HepG2 (cell line): ENCODE data around the gene PDE4D. TPM values are rescaled to one million over a fixed set of nuclear protein-coding genes. Genes with fewer than 3 reads are reported as not detected.
A peak's percentile ranks its signal among the peaks of the same experiment; 100 is the strongest.

Experiments used
- GLI4 ChIP-seq: sonication (generic); formaldehyde crosslinking; IDR thresholded peaks from 2 replicates; pipeline ENCODE4 v1.5.1; 2020; ENCODE audit warnings: missing genetic modification reagents, mild to moderate bottlenecking, moderate library complexity, borderline replicate concordance
- HOXA5 ChIP-seq: sonication (generic); formaldehyde crosslinking; IDR thresholded peaks from 2 replicates; pipeline ENCODE4 v1.4.0; 2020; ENCODE audit warnings: missing genetic modification reagents
- KAT8 ChIP-seq: IDR thresholded peaks from 2 replicates; pipeline ENCODE4 v1.6.1; 2016; ENCODE audit warnings: missing genetic modification reagents, missing compliant biosample characterization
- KLF16 ChIP-seq, 2 experiments: sonication (generic) in 1 of 2; formaldehyde crosslinking in 1 of 2; IDR thresholded peaks; 2 replicates each; pipeline versions ENCODE4 v1.6.1 to v1.8.0; 2016 to 2023; ENCODE audit warnings: missing genetic modification reagents in 2 of 2, missing compliant biosample characterization in 1 of 2
- NCOA5 ChIP-seq: sonication (generic); formaldehyde crosslinking; IDR thresholded peaks from 2 replicates; pipeline ENCODE4 v1.4.0; 2020; ENCODE audit warnings: missing genetic modification reagents
- SP1 ChIP-seq, 2 experiments: fragments of 450-650 bp in 1 of 2; sonication (generic) in 1 of 2; formaldehyde crosslinking in 1 of 2; IDR thresholded peaks; 2 replicates each; pipeline versions ENCODE4 v1.4.0 to v1.6.1; 2016 to 2020; ENCODE audit warnings: missing genetic modification reagents in 1 of 2
- TAF1 ChIP-seq: sonication (generic); formaldehyde crosslinking; IDR thresholded peaks from 2 replicates; pipeline ENCODE4 v1.4.0; 2020; ENCODE audit warnings: missing genetic modification reagents
- TSC22D2 ChIP-seq: sonication (generic); formaldehyde crosslinking; IDR thresholded peaks from 2 replicates; pipeline ENCODE4 v1.5.1; 2020; ENCODE audit warnings: missing genetic modification reagents, mild to moderate bottlenecking, borderline replicate concordance
- ZBTB8A ChIP-seq: sonication (generic); formaldehyde crosslinking; IDR thresholded peaks from 2 replicates; pipeline ENCODE4 v1.4.0; 2020; ENCODE audit warnings: mild to moderate bottlenecking, low read depth, missing genetic modification reagents, borderline replicate concordance
- ZNF253 ChIP-seq: sonication (generic); formaldehyde crosslinking; IDR thresholded peaks from 2 replicates; pipeline ENCODE4 v1.8.0; 2022; ENCODE audit warnings: mild to moderate bottlenecking, missing genetic modification reagents, borderline replicate concordance
- ZNF768 ChIP-seq: sonication (generic); formaldehyde crosslinking; IDR thresholded peaks from 2 replicates; pipeline ENCODE4 v1.4.0; 2020; ENCODE audit warnings: missing genetic modification reagents
- ZNF782 ChIP-seq: sonication (generic); formaldehyde crosslinking; IDR thresholded peaks from 2 replicates; pipeline ENCODE4 v1.4.0; 2020; ENCODE audit warnings: missing genetic modification reagents, mild to moderate bottlenecking, borderline replicate concordance
- polyA plus RNA-seq, 8 experiments: library from polyadenylated mRNA; depleted of rRNA in 3 of 8; stranded (reverse) in 7 of 8; unstranded in 1 of 8; fragments of >200 nt; fragmentation: Illumina TruSeq in 4 of 8; extraction: Trizol in 4 of 8; gene quantifications; 2 replicates each; pipeline versions ENCODE4 v1.2.1 to v1.2.3, GENCODE V29; 2011 to 2016; ENCODE audit warnings: low read depth in 4 of 8, missing spikeins in 1 of 8, mixed read lengths in 1 of 8; ENCODE audit not compliant: insufficient read depth in 1 of 8
- total RNA-seq, 5 experiments: library from RNA; depleted of rRNA; stranded (reverse); fragments of >200 nt; fragmentation: Illumina TruSeq; extraction: Trizol; gene quantifications; 2 replicates each; pipeline ENCODE4 v1.2.3, GENCODE V29; 2016; ENCODE audit warnings: low read depth in 1 of 5
- TF ChIP-seq, protein P1 (sequence below): sonication (generic); IDR thresholded peaks from 2 replicates; pipeline ENCODE4 v1.6.1; 2016; ENCODE audit warnings: low read depth, borderline replicate concordance
- TF ChIP-seq, protein P2 (sequence below): sonication (generic); formaldehyde crosslinking; IDR thresholded peaks from 2 replicates; pipeline ENCODE4 v1.4.0; 2020; ENCODE audit warnings: missing genetic modification reagents
- TF ChIP-seq, protein P3 (sequence below): sonication (generic); formaldehyde crosslinking; conservative IDR thresholded peaks from 2 replicates; pipeline ENCODE4 v1.8.1; 2023; ENCODE audit warnings: missing genetic modification reagents
- TF ChIP-seq, protein P4 (sequence below): sonication (generic); formaldehyde crosslinking; IDR thresholded peaks from 2 replicates; pipeline ENCODE4 v1.4.0; 2020; ENCODE audit warnings: missing genetic modification reagents
- TF ChIP-seq, protein P5 (sequence below), 2 experiments: sonication (generic) in 1 of 2; formaldehyde crosslinking in 1 of 2; IDR thresholded peaks; 2 replicates each; pipeline versions ENCODE4 v1.4.0 to v1.6.1; 2018 to 2020; ENCODE audit warnings: missing genetic modification reagents in 2 of 2, borderline replicate concordance in 1 of 2, low read depth in 1 of 2, mild to moderate bottlenecking in 1 of 2, missing biosample characterization in 1 of 2
- TF ChIP-seq, protein P6 (sequence below): sonication (generic); formaldehyde crosslinking; IDR thresholded peaks from 2 replicates; pipeline ENCODE4 v1.4.0; 2020; ENCODE audit warnings: missing genetic modification reagents, borderline replicate concordance
- TF ChIP-seq, protein P7 (sequence below): IDR thresholded peaks from 2 replicates; pipeline ENCODE4 v1.6.1; 2016; ENCODE audit warnings: low read depth

Gene PDE4D
- total and polyA plus RNA-seq, 2 of the 13 experiments (the other 11 are each of a cell fraction or from before 2014, with no cell fraction given): 7.0 to 12.2 TPM

DNA sequence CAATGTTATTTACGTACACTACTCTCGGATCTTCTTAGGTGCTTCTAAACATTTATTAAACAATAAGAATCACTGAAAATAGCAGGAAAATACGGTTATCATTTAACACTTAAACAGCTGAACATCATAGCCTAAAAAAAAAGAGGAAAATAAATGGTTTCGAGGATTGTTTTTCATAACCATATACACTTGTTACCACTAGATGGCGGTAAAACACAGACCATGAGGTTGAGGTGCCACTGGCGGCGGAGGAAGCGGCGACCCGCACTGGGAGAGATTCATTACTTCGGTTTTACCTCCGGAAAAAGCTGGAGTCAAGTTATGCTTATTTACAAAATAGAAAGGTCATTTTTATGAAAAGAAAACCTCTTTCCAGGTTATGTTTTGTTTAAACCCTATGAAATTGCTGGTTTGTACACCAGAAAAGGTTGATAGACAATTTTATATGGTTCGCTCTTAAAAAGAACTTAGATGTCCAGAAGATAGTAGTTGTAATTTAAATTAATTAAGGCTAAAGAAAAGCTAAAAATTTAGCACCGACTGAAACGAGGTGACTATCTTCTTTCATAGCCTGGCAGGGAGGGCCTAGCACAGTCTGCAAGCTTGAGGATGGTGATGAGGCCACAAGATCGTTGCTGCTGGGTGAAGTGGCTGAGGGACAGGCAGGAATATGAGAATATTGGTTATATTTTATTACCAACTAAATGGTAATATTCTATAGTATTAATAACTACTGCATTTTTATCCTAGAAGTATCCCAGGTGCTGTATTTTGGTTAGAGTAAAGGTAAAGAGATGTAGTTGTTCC lies 704.9 kb downstream of the PDE4D start (continued):
- TF ChIP-seq TSC22D2 (CRISPR knock-in tag): no peak
- TF ChIP-seq, protein P1, sequence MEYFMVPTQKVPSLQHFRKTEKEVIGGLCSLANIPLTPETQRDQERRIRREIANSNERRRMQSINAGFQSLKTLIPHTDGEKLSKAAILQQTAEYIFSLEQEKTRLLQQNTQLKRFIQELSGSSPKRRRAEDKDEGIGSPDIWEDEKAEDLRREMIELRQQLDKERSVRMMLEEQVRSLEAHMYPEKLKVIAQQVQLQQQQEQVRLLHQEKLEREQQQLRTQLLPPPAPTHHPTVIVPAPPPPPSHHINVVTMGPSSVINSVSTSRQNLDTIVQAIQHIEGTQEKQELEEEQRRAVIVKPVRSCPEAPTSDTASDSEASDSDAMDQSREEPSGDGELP: no peak
- TF ChIP-seq ZNF782 (CRISPR knock-in tag): no peak
- TF ChIP-seq TAF1 (CRISPR knock-in tag): no peak
- TF ChIP-seq HOXA5 (CRISPR knock-in tag): no peak
- no peak for TF ChIP-seq KLF16 (CRISPR knock-in tag; IDR thresholded peaks at IDR 0.05)
- TF ChIP-seq, protein P2, sequence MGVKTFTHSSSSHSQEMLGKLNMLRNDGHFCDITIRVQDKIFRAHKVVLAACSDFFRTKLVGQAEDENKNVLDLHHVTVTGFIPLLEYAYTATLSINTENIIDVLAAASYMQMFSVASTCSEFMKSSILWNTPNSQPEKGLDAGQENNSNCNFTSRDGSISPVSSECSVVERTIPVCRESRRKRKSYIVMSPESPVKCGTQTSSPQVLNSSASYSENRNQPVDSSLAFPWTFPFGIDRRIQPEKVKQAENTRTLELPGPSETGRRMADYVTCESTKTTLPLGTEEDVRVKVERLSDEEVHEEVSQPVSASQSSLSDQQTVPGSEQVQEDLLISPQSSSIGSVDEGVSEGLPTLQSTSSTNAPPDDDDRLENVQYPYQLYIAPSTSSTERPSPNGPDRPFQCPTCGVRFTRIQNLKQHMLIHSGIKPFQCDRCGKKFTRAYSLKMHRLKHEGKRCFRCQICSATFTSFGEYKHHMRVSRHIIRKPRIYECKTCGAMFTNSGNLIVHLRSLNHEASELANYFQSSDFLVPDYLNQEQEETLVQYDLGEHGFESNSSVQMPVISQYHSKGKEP (CRISPR knock-in tag): no peak
- TF ChIP-seq ZNF768 (CRISPR knock-in tag): no peak
- no peak for TF ChIP-seq NCOA5
- TF ChIP-seq, protein P3, sequence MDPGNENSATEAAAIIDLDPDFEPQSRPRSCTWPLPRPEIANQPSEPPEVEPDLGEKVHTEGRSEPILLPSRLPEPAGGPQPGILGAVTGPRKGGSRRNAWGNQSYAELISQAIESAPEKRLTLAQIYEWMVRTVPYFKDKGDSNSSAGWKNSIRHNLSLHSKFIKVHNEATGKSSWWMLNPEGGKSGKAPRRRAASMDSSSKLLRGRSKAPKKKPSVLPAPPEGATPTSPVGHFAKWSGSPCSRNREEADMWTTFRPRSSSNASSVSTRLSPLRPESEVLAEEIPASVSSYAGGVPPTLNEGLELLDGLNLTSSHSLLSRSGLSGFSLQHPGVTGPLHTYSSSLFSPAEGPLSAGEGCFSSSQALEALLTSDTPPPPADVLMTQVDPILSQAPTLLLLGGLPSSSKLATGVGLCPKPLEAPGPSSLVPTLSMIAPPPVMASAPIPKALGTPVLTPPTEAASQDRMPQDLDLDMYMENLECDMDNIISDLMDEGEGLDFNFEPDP (CRISPR knock-in tag): no peak
- TF ChIP-seq, protein P4, sequence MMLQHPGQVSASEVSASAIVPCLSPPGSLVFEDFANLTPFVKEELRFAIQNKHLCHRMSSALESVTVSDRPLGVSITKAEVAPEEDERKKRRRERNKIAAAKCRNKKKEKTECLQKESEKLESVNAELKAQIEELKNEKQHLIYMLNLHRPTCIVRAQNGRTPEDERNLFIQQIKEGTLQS (CRISPR knock-in tag): no peak
- TF ChIP-seq, protein P5, sequence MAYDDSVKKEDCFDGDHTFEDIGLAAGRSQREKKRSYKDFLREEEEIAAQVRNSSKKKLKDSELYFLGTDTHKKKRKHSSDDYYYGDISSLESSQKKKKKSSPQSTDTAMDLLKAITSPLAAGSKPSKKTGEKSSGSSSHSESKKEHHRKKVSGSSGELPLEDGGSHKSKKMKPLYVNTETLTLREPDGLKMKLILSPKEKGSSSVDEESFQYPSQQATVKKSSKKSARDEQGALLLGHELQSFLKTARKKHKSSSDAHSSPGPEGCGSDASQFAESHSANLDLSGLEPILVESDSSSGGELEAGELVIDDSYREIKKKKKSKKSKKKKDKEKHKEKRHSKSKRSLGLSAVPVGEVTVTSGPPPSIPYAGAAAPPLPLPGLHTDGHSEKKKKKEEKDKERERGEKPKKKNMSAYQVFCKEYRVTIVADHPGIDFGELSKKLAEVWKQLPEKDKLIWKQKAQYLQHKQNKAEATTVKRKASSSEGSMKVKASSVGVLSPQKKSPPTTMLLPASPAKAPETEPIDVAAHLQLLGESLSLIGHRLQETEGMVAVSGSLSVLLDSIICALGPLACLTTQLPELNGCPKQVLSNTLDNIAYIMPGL (CRISPR knock-in tag; IDR thresholded peaks at IDR 0.05; ENCODE audit: borderline replicate concordance in 1 of 2, low read depth in 1 of 2): peak; percentile 52 to 57; a peak in 2 of 4 replicates
- TF ChIP-seq, protein P6, sequence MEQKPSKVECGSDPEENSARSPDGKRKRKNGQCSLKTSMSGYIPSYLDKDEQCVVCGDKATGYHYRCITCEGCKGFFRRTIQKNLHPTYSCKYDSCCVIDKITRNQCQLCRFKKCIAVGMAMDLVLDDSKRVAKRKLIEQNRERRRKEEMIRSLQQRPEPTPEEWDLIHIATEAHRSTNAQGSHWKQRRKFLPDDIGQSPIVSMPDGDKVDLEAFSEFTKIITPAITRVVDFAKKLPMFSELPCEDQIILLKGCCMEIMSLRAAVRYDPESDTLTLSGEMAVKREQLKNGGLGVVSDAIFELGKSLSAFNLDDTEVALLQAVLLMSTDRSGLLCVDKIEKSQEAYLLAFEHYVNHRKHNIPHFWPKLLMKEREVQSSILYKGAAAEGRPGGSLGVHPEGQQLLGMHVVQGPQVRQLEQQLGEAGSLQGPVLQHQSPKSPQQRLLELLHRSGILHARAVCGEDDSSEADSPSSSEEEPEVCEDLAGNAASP: no peak
- TF ChIP-seq, protein P7, sequence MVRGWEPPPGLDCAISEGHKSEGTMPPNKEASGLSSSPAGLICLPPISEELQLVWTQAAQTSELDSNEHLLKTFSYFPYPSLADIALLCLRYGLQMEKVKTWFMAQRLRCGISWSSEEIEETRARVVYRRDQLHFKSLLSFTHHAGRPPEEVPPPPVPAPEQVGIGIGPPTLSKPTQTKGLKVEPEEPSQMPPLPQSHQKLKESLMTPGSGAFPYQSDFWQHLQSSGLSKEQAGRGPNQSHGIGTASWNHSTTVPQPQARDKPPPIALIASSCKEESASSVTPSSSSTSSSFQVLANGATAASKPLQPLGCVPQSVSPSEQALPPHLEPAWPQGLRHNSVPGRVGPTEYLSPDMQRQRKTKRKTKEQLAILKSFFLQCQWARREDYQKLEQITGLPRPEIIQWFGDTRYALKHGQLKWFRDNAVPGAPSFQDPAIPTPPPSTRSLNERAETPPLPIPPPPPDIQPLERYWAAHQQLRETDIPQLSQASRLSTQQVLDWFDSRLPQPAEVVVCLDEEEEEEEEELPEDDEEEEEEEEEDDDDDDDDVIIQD (CRISPR knock-in tag): 0 out of 2 replicates have a peak, but pooled peaks have one; percentile 45
- TF ChIP-seq SP1 (IDR thresholded peaks at IDR 0.05): no peak
- no peak for TF ChIP-seq SP1 (CRISPR knock-in tag; IDR thresholded peaks at IDR 0.05)
- no peak for TF ChIP-seq GLI4 (CRISPR knock-in tag)
- TF ChIP-seq KAT8 (CRISPR knock-in tag): peak; percentile 45; the same call in 1 of the 2 replicates
- TF ChIP-seq ZBTB8A (CRISPR knock-in tag): no peak
- no peak for TF ChIP-seq ZNF253 (CRISPR knock-in tag)
